ENCODE results near the gene FGR. TPM values are rescaled to one million over a fixed set of nuclear protein-coding genes. Genes with fewer than 3 reads are reported as not detected.
"Not testable (repeated sequence)": the region's sequence is repeated elsewhere in the genome, so short reads cannot be mapped to it uniquely, and the experiment has no call there.

Gene FGR
- total and polyA plus RNA-seq, 2 donors (not counting 1 experiment from before 2014, with no cell fraction given) = 57.0 to 295 TPM

DNA sequence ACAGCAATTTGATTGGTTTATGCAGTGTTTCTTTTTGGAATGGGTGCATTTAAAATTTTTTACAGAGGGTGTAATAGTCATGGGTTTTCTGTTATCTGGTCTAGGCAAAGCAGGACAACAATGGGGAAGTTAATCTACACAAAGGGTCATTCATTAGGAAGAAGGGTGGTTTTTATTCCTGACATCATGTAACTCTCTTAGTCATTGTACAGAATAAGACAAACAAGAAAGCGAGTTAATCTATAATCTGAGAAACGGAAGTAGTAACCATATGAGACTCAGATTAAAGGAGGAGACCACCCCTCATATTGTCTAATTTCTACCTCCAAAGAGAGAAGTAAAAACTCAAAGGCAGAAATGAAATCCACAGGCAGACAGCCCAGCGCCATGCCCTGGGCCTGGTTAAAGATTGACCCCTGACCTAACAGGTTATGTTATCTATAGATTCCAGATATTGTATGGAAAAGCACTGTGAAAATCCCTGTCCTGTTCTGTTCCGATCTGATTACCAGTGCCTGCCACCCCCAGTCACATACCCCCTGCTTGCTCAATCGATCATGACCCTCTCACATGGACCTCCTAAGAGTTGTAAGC, 47.5 kb upstream of the FGR start:
- H3K27me3 ChIP-seq (replicated peaks in 1 of 4; ENCODE audit: control extremely low read depth in 1 of 4, control insufficient read depth in 3 of 4, insufficient read depth in 4 of 4, low read length in 3 of 4) = no peaks in the 10 kb centered on the region
- CTCF ChIA-PET = no interaction called here
- H3K9me3 Mint-ChIP-seq (ENCODE audit: insufficient read depth) = peaks cover 9% of the 10 kb centered on the region
- no peaks in the 10 kb centered on the region for H4K20me1 ChIP-seq (ENCODE audit: control insufficient read depth, insufficient read depth, low read length, poor library complexity, severe bottlenecking)
- H3K4me3 ChIP-seq (ENCODE audit: control extremely low read depth in 1 of 5, extremely low read depth in 1 of 5, insufficient read depth in 1 of 5, low read depth in 2 of 5, low read length in 4 of 5) = no peak overlapping the region
- DNase-seq (no peak), ATAC-seq (ENCODE audit: low read depth) (no peak)
- no peak overlapping the region for H3K9ac ChIP-seq (ENCODE audit: low read length)
- POLR2A ChIA-PET = interaction anchor here (0.6 kb wide), 1 partner anchor 424 kb away, joined by 6 read pairs; no protein-coding TSS in a partner anchor
- WGBS (ENCODE audit: insufficient coverage) = 73% methylated on average over 2 of the region's 5 CpGs
- peaks cover 6% of the 10 kb centered on the region for H3K27me3 Mint-ChIP-seq
- no peak overlapping the region for H3K4me2 ChIP-seq (replicated peaks; ENCODE audit: low read depth, low read length, poor library complexity, severe bottlenecking)
- H3K4me3 Mint-ChIP-seq = no peak overlapping the region
- TF ChIP-seq, protein P1, sequence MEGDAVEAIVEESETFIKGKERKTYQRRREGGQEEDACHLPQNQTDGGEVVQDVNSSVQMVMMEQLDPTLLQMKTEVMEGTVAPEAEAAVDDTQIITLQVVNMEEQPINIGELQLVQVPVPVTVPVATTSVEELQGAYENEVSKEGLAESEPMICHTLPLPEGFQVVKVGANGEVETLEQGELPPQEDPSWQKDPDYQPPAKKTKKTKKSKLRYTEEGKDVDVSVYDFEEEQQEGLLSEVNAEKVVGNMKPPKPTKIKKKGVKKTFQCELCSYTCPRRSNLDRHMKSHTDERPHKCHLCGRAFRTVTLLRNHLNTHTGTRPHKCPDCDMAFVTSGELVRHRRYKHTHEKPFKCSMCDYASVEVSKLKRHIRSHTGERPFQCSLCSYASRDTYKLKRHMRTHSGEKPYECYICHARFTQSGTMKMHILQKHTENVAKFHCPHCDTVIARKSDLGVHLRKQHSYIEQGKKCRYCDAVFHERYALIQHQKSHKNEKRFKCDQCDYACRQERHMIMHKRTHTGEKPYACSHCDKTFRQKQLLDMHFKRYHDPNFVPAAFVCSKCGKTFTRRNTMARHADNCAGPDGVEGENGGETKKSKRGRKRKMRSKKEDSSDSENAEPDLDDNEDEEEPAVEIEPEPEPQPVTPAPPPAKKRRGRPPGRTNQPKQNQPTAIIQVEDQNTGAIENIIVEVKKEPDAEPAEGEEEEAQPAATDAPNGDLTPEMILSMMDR (IDR thresholded peaks at IDR 0.05) = no peak
- no peak for TF ChIP-seq EZH2 (IDR thresholded peaks at IDR 0.05; ENCODE audit: borderline replicate concordance, insufficient read depth, low read depth, low read length, poor library complexity, severe bottlenecking)
- no peaks in the 10 kb centered on the region for H3K4me1 Mint-ChIP-seq
- no peak overlapping the region for H3K27ac ChIP-seq (ENCODE audit: low read length in 2 of 2)
- no peak overlapping the region for H3K27ac Mint-ChIP-seq
- H2AFZ ChIP-seq (ENCODE audit: insufficient read depth, low read depth, low read length, poor library complexity, severe bottlenecking) = no peak overlapping the region
- H3K9me3 ChIP-seq (ENCODE audit: control extremely low read depth in 1 of 3, control insufficient read depth in 2 of 3, insufficient read depth in 1 of 3, low read length in 2 of 3) = peaks cover 0 to 26% (median 19%) of the 10 kb centered on the region in 3 donors
- no peaks in the 10 kb centered on the region for H3K36me3 ChIP-seq (replicated peaks in 1 of 2; ENCODE audit: control extremely low read depth in 1 of 2, control insufficient read depth in 1 of 2, extremely low read depth in 1 of 2, insufficient read depth in 2 of 2, low read length in 1 of 2)
- H3K4me1 ChIP-seq (ENCODE audit: control insufficient read depth in 2 of 2, insufficient read depth in 2 of 2, low read length in 2 of 2) = no peaks in the 10 kb centered on the region
- no peaks in the 10 kb centered on the region for H3K79me2 ChIP-seq (ENCODE audit: control insufficient read depth, insufficient read depth, low read length)
- intact Hi-C loops (cut with micrococcal nuclease) = no loop called here

GRCh38 chr1:27681580-27681979, 46.6 kb upstream of the FGR start:
- H3K4me3 ChIP-seq (ENCODE audit: control extremely low read depth in 1 of 5, extremely low read depth in 1 of 5, insufficient read depth in 1 of 5, low read depth in 2 of 5, low read length in 4 of 5); ATAC-seq (ENCODE audit: low read depth); intact Hi-C loops (cut with micrococcal nuclease); H3K27me3 ChIP-seq (replicated peaks in 1 of 4; ENCODE audit: control extremely low read depth in 1 of 4, control insufficient read depth in 3 of 4, insufficient read depth in 4 of 4, low read length in 3 of 4); H3K79me2 ChIP-seq (ENCODE audit: control insufficient read depth, insufficient read depth, low read length); H3K4me2 ChIP-seq (replicated peaks; ENCODE audit: low read depth, low read length, poor library complexity, severe bottlenecking); H3K4me1 Mint-ChIP-seq; H3K27ac Mint-ChIP-seq; H3K9me3 Mint-ChIP-seq (ENCODE audit: insufficient read depth); H3K36me3 ChIP-seq (replicated peaks in 1 of 2; ENCODE audit: control extremely low read depth in 1 of 2, control insufficient read depth in 1 of 2, extremely low read depth in 1 of 2, insufficient read depth in 2 of 2, low read length in 1 of 2); H3K9ac ChIP-seq (ENCODE audit: low read length); DNase-seq; H2AFZ ChIP-seq (ENCODE audit: insufficient read depth, low read depth, low read length, poor library complexity, severe bottlenecking); H3K4me1 ChIP-seq (ENCODE audit: control insufficient read depth in 2 of 2, insufficient read depth in 2 of 2, low read length in 2 of 2); H3K27me3 Mint-ChIP-seq; H3K27ac ChIP-seq (ENCODE audit: low read length in 2 of 2); CTCF ChIA-PET; POLR2A ChIA-PET; H4K20me1 ChIP-seq (ENCODE audit: control insufficient read depth, insufficient read depth, low read length, poor library complexity, severe bottlenecking); H3K4me3 Mint-ChIP-seq: not testable (repeated sequence)
- H3K9me3 ChIP-seq (ENCODE audit: control extremely low read depth in 1 of 3, control insufficient read depth in 2 of 3, insufficient read depth in 1 of 3, low read length in 2 of 3) = peaks cover 0 to 26% (median 19%) of the 10 kb centered on the region in 3 donors
- WGBS (ENCODE audit: insufficient coverage) = 100% methylated on average over 1 of the region's 4 CpGs

GRCh38 chr1:27680225-27680791, 45.3 kb upstream of the FGR start:
- ATAC-seq (ENCODE audit: low read depth); H2AFZ ChIP-seq (ENCODE audit: insufficient read depth, low read depth, low read length, poor library complexity, severe bottlenecking); CTCF ChIA-PET; H3K4me2 ChIP-seq (replicated peaks; ENCODE audit: low read depth, low read length, poor library complexity, severe bottlenecking); H3K4me1 ChIP-seq (ENCODE audit: control insufficient read depth in 2 of 2, insufficient read depth in 2 of 2, low read length in 2 of 2); H3K27me3 ChIP-seq (replicated peaks in 1 of 4; ENCODE audit: control extremely low read depth in 1 of 4, control insufficient read depth in 3 of 4, insufficient read depth in 4 of 4, low read length in 3 of 4); H3K9ac ChIP-seq (ENCODE audit: low read length); H4K20me1 ChIP-seq (ENCODE audit: control insufficient read depth, insufficient read depth, low read length, poor library complexity, severe bottlenecking); intact Hi-C loops (cut with micrococcal nuclease); POLR2A ChIA-PET; DNase-seq; H3K4me3 Mint-ChIP-seq; H3K27me3 Mint-ChIP-seq; H3K4me1 Mint-ChIP-seq; H3K9me3 Mint-ChIP-seq (ENCODE audit: insufficient read depth); H3K27ac Mint-ChIP-seq; H3K27ac ChIP-seq (ENCODE audit: low read length in 2 of 2); H3K79me2 ChIP-seq (ENCODE audit: control insufficient read depth, insufficient read depth, low read length); H3K4me3 ChIP-seq (ENCODE audit: control extremely low read depth in 1 of 5, extremely low read depth in 1 of 5, insufficient read depth in 1 of 5, low read depth in 2 of 5, low read length in 4 of 5); H3K36me3 ChIP-seq (replicated peaks in 1 of 2; ENCODE audit: control extremely low read depth in 1 of 2, control insufficient read depth in 1 of 2, extremely low read depth in 1 of 2, insufficient read depth in 2 of 2, low read length in 1 of 2): not testable (repeated sequence)
- H3K9me3 ChIP-seq (ENCODE audit: control extremely low read depth in 1 of 3, control insufficient read depth in 2 of 3, insufficient read depth in 1 of 3, low read length in 2 of 3) = peaks cover 0 to 23% (median 19%) of the 10 kb centered on the region in 3 donors
- 100% methylated on average over 1 of the region's 2 CpGs for WGBS (ENCODE audit: insufficient coverage)
